HepG2 (cell line): ENCODE results near the gene ADSS2.

ENCODE experiments used
- CENPT ChIP-seq: sonication (generic); formaldehyde crosslinking; IDR thresholded peaks from 2 replicates; pipeline ENCODE4 v1.8.0; 2022; ENCODE audit warnings: low read depth, mild to moderate bottlenecking, moderate library complexity, missing genetic modification reagents
- KDM2A ChIP-seq: sonication (generic); formaldehyde crosslinking; IDR thresholded peaks from 2 replicates; pipeline ENCODE4 v1.4.0; 2020; ENCODE audit warnings: low read depth, missing genetic modification reagents, borderline replicate concordance
- KLF16 ChIP-seq, 2 experiments: sonication (generic) in 1 of 2; formaldehyde crosslinking in 1 of 2; IDR thresholded peaks; 2 replicates each; pipeline versions ENCODE4 v1.6.1 to v1.8.0; 2016 to 2023; ENCODE audit warnings: missing genetic modification reagents in 2 of 2, missing compliant biosample characterization in 1 of 2
- POLR2A ChIP-seq, 2 experiments: IDR thresholded peaks; 2 replicates each; pipeline ENCODE4 v1.6.1; 2011; ENCODE audit warnings: low read depth in 2 of 2, low read length in 2 of 2, mild to moderate bottlenecking in 1 of 2, moderate library complexity in 1 of 2; ENCODE audit not compliant: insufficient read depth in 1 of 2
- POLR2AphosphoS2 ChIP-seq: IDR thresholded peaks from 2 replicates; pipeline ENCODE4 v1.6.1; 2011; ENCODE audit warnings: low read depth, low read length, improper control_type of control experiment
- POLR2AphosphoS5 ChIP-seq: IDR thresholded peaks from 2 replicates; pipeline ENCODE4 v1.6.1; 2012; ENCODE audit warnings: low read depth, low read length
- RAD21 ChIP-seq: fragments of 450-650 bp; formaldehyde crosslinking; IDR thresholded peaks from 2 replicates; pipeline ENCODE4 v1.5.0; 2020; ENCODE audit warnings: mild to moderate bottlenecking
- SMARCE1 ChIP-seq: fragments of 450-650 bp; IDR thresholded peaks from 2 replicates; pipeline ENCODE4 v1.6.1; 2017; ENCODE audit warnings: borderline replicate concordance
- ZNF138 ChIP-seq: sonication (generic); formaldehyde crosslinking; IDR thresholded peaks from 2 replicates; pipeline ENCODE4 v1.5.0; 2020; ENCODE audit warnings: mild to moderate bottlenecking, low read depth, missing genetic modification reagents
- ZNF451 ChIP-seq: sonication (generic); formaldehyde crosslinking; IDR thresholded peaks from 2 replicates; pipeline ENCODE4 v1.5.0; 2020; ENCODE audit warnings: mild to moderate bottlenecking, missing genetic modification reagents
- TF ChIP-seq, protein P1 (sequence below): sonication (generic); formaldehyde crosslinking; IDR thresholded peaks from 2 replicates; pipeline ENCODE4 v1.4.0; 2020; ENCODE audit warnings: missing genetic modification reagents
- TF ChIP-seq, protein P2 (sequence below): sonication (generic); formaldehyde crosslinking; IDR thresholded peaks from 2 replicates; pipeline ENCODE4 v1.5.0; 2020; ENCODE audit warnings: mild to moderate bottlenecking, missing genetic modification reagents, moderate library complexity

DNA sequence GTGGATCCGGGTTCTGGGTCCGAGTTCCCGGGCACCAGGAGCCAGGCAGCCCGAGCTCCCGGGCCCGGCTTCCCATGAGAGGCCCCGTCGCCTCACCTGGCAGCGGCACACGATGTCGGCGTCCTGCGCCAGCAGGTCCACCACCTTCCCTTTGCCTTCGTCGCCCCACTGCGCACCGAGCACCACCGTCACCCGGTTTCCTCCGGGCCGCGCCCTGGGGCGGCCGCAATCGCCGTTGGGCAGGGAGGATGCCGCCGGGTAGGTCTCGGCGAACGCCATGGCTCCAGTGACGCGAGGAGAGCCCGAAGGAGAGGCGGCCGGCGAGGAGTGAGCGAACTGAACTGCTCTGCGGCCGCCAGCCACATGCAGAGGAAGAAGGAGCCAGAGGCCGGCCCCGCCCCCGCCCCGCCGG is at the start of gene ADSS2:
- TF ChIP-seq, protein P1, sequence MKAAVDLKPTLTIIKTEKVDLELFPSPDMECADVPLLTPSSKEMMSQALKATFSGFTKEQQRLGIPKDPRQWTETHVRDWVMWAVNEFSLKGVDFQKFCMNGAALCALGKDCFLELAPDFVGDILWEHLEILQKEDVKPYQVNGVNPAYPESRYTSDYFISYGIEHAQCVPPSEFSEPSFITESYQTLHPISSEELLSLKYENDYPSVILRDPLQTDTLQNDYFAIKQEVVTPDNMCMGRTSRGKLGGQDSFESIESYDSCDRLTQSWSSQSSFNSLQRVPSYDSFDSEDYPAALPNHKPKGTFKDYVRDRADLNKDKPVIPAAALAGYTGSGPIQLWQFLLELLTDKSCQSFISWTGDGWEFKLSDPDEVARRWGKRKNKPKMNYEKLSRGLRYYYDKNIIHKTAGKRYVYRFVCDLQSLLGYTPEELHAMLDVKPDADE (CRISPR knock-in tag) = no peak
- peak; percentile 80 to 87 for TF ChIP-seq POLR2A (IDR thresholded peaks at IDR 0.05; ENCODE audit: insufficient read depth in 1 of 2, low read depth in 2 of 2, low read length in 2 of 2)
- TF ChIP-seq POLR2AphosphoS2 = no peak
- no peak; a peak in 1 of 4 replicates for TF ChIP-seq KLF16 (CRISPR knock-in tag; IDR thresholded peaks at IDR 0.05)
- TF ChIP-seq ZNF138 = no peak; the same call in 1 of the 2 replicates
- peak; percentile 17; the same call in 1 of the 2 replicates for TF ChIP-seq ZNF451 (CRISPR knock-in tag)
- TF ChIP-seq SMARCE1 = no peak
- TF ChIP-seq POLR2AphosphoS5 = peak; percentile 73
- TF ChIP-seq, protein P2, sequence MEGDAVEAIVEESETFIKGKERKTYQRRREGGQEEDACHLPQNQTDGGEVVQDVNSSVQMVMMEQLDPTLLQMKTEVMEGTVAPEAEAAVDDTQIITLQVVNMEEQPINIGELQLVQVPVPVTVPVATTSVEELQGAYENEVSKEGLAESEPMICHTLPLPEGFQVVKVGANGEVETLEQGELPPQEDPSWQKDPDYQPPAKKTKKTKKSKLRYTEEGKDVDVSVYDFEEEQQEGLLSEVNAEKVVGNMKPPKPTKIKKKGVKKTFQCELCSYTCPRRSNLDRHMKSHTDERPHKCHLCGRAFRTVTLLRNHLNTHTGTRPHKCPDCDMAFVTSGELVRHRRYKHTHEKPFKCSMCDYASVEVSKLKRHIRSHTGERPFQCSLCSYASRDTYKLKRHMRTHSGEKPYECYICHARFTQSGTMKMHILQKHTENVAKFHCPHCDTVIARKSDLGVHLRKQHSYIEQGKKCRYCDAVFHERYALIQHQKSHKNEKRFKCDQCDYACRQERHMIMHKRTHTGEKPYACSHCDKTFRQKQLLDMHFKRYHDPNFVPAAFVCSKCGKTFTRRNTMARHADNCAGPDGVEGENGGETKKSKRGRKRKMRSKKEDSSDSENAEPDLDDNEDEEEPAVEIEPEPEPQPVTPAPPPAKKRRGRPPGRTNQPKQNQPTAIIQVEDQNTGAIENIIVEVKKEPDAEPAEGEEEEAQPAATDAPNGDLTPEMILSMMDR (CRISPR knock-in tag) = no peak
- no peak for TF ChIP-seq CENPT
- TF ChIP-seq RAD21 (CRISPR knock-in tag) = no peak
- TF ChIP-seq KDM2A (CRISPR knock-in tag) = peak; percentile 60
